ENCODE measurements around the gene ZNF534.
A peak's percentile ranks its signal among the peaks of the same experiment; 100 is the strongest.
"Not testable (repeated sequence)": the region's sequence is repeated elsewhere in the genome, so short reads cannot be mapped to it uniquely, and the experiment has no call there.

The ZNF534 gene

GRCh38 chr19:52428937-52429336 is at the start of gene ZNF534:
ZNF534 (plus strand) TSS chr19:52429148; CDS start chr19:52431475, 2,327 bp downstream.
- no peak for DNase-seq (ENCODE audit: low read depth in 2 of 2, low spot score in 1 of 2)

GRCh38 chr19:52391135-52391534 is 37.8 kb upstream of the ZNF534 start:
- no peak for DNase-seq (ENCODE audit: low read depth in 2 of 2, low spot score in 1 of 2)

GRCh38 chr19:52397310-52398080 is 31.5 kb upstream of the ZNF534 start, which contains the start of gene ZNF528:
ZNF528 (plus strand) TSS chr19:52397849; CDS start chr19:52402014, 4,165 bp downstream.
- peak; percentile 87 to 92 for DNase-seq (ENCODE audit: low read depth in 2 of 2, low spot score in 1 of 2)

GRCh38 chr19:52398081-52398441 is 30.9 kb upstream of the ZNF534 start:
- no peak for DNase-seq (ENCODE audit: low read depth in 2 of 2, low spot score in 1 of 2)

- no peak for DNase-seq (ENCODE audit: low read depth in 2 of 2, low spot score in 1 of 2)
Measured at GRCh38 chr19:52410276-52410675, 18.7 kb upstream of the ZNF534 start.

GRCh38 chr19:52415711-52416110 is 13.2 kb upstream of the ZNF534 start:
- no peak for DNase-seq (ENCODE audit: low read depth in 2 of 2, low spot score in 1 of 2)

GRCh38 chr19:52442179-52442578 is 13.2 kb downstream of the ZNF534 start:
- no peak for DNase-seq (ENCODE audit: low read depth in 2 of 2, low spot score in 1 of 2)

- DNase-seq (ENCODE audit: low read depth in 2 of 2, low spot score in 1 of 2), result no peak
Measured at GRCh38 chr19:52444506-52444905, 15.6 kb downstream of the ZNF534 start.

GRCh38 chr19:52451241-52451640 is 22.3 kb downstream of the ZNF534 start:
- DNase-seq (ENCODE audit: low read depth in 2 of 2, low spot score in 1 of 2), result no peak

GRCh38 chr19:52453324-52454094 is 24.6 kb downstream of the ZNF534 start, which contains the start of gene ZNF578:
ZNF578 (plus strand) TSS chr19:52453553; CDS start chr19:52501846, 48,293 bp downstream.
- peak; percentile 41 to 59 for DNase-seq (ENCODE audit: low read depth in 2 of 2, low spot score in 1 of 2)

GRCh38 chr19:52464798-52465470 is 36.0 kb downstream of the ZNF534 start:
- DNase-seq (ENCODE audit: low read depth in 2 of 2, low spot score in 1 of 2), result no peak

- no peak for DNase-seq (ENCODE audit: low read depth in 2 of 2, low spot score in 1 of 2)
Measured at GRCh38 chr19:52473655-52474350, 44.9 kb downstream of the ZNF534 start.

- no peak for DNase-seq (ENCODE audit: low read depth in 2 of 2, low spot score in 1 of 2)
Measured at GRCh38 chr19:52474351-52475127, 45.6 kb downstream of the ZNF534 start.

GRCh38 chr19:52484111-52484743 is 55.3 kb downstream of the ZNF534 start:
- DNase-seq (ENCODE audit: low read depth in 2 of 2, low spot score in 1 of 2), result not testable (repeated sequence)

GRCh38 chr19:52485064-52485463 is 56.1 kb downstream of the ZNF534 start:
- DNase-seq (ENCODE audit: low read depth in 2 of 2, low spot score in 1 of 2), result not testable (repeated sequence)

- not testable (repeated sequence) for DNase-seq (ENCODE audit: low read depth in 2 of 2, low spot score in 1 of 2)
Measured at GRCh38 chr19:52485561-52486240, 56.8 kb downstream of the ZNF534 start.

- DNase-seq (ENCODE audit: low read depth in 2 of 2, low spot score in 1 of 2), result no peak
Measured at GRCh38 chr19:52492201-52492993, 63.4 kb downstream of the ZNF534 start.

GRCh38 chr19:52492994-52493470 is 64.1 kb downstream of the ZNF534 start:
- DNase-seq (ENCODE audit: low read depth in 2 of 2, low spot score in 1 of 2), result no peak
